ENCODE results near the gene CIDEC. TPM values are rescaled to one million over a fixed set of nuclear protein-coding genes. Genes with fewer than 3 reads are reported as not detected.

The CIDEC gene
- total and polyA plus RNA-seq, 2 experiments from 2014 or later: not detected

DNA sequence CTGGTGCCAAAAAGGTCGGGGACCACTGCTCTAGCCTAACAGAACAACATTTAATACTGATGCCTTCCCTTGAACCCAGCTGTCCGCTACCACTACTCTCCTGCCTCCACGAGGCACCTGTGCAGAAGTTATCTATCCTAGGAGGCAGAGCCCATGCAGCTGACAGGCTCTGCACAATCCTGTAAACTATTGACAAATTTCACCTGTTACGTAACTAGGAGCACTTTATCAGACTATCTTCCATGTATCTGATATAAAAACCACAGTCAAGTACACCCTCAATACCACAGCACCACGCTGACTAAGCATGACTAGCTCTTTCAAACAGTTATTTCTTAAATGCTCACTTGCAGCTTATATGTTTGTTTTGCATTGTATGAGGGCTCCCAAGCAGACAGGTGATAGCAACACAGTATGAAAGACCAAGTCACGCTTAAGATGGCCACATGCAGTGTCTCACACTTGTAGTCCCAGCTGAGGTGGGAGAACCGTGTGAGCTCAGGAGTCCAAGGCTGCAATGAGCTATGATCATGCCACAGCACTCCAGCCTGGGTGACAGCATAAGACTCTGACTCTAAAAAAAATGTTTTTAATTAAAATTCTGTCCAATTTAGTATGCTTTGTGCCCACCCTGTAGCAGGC lies 32.4 kb upstream of the CIDEC start (continued):
- TF ChIP-seq, protein P1, sequence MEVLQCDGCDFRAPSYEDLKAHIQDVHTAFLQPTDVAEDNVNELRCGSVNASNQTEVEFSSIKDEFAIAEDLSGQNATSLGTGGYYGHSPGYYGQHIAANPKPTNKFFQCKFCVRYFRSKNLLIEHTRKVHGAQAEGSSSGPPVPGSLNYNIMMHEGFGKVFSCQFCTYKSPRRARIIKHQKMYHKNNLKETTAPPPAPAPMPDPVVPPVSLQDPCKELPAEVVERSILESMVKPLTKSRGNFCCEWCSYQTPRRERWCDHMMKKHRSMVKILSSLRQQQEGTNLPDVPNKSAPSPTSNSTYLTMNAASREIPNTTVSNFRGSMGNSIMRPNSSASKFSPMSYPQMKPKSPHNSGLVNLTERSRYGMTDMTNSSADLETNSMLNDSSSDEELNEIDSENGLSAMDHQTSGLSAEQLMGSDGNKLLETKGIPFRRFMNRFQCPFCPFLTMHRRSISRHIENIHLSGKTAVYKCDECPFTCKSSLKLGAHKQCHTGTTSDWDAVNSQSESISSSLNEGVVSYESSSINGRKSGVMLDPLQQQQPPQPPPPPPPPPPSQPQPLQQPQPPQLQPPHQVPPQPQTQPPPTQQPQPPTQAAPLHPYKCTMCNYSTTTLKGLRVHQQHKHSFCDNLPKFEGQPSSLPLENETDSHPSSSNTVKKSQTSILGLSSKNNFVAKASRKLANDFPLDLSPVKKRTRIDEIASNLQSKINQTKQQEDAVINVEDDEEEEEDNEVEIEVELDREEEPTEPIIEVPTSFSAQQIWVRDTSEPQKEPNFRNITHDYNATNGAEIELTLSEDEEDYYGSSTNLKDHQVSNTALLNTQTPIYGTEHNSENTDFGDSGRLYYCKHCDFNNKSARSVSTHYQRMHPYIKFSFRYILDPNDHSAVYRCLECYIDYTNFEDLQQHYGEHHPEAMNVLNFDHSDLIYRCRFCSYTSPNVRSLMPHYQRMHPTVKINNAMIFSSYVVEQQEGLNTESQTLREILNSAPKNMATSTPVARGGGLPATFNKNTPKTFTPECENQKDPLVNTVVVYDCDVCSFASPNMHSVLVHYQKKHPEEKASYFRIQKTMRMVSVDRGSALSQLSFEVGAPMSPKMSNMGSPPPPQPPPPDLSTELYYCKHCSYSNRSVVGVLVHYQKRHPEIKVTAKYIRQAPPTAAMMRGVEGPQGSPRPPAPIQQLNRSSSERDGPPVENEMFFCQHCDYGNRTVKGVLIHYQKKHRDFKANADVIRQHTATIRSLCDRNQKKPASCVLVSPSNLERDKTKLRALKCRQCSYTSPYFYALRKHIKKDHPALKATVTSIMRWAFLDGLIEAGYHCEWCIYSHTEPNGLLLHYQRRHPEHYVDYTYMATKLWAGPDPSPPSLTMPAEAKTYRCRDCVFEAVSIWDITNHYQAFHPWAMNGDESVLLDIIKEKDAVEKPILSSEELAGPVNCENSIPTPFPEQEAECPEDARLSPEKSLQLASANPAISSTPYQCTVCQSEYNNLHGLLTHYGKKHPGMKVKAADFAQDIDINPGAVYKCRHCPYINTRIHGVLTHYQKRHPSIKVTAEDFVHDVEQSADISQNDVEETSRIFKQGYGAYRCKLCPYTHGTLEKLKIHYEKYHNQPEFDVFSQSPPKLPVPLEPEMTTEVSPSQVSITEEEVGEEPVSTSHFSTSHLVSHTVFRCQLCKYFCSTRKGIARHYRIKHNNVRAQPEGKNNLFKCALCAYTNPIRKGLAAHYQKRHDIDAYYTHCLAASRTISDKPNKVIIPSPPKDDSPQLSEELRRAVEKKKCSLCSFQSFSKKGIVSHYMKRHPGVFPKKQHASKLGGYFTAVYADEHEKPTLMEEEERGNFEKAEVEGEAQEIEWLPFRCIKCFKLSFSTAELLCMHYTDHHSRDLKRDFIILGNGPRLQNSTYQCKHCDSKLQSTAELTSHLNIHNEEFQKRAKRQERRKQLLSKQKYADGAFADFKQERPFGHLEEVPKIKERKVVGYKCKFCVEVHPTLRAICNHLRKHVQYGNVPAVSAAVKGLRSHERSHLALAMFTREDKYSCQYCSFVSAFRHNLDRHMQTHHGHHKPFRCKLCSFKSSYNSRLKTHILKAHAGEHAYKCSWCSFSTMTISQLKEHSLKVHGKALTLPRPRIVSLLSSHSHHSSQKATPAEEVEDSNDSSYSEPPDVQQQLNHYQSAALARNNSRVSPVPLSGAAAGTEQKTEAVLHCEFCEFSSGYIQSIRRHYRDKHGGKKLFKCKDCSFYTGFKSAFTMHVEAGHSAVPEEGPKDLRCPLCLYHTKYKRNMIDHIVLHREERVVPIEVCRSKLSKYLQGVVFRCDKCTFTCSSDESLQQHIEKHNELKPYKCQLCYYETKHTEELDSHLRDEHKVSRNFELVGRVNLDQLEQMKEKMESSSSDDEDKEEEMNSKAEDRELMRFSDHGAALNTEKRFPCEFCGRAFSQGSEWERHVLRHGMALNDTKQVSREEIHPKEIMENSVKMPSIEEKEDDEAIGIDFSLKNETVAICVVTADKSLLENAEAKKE (CRISPR knock-in tag; IDR thresholded peaks at IDR 0.05): no peak
- TF ChIP-seq, protein P2, sequence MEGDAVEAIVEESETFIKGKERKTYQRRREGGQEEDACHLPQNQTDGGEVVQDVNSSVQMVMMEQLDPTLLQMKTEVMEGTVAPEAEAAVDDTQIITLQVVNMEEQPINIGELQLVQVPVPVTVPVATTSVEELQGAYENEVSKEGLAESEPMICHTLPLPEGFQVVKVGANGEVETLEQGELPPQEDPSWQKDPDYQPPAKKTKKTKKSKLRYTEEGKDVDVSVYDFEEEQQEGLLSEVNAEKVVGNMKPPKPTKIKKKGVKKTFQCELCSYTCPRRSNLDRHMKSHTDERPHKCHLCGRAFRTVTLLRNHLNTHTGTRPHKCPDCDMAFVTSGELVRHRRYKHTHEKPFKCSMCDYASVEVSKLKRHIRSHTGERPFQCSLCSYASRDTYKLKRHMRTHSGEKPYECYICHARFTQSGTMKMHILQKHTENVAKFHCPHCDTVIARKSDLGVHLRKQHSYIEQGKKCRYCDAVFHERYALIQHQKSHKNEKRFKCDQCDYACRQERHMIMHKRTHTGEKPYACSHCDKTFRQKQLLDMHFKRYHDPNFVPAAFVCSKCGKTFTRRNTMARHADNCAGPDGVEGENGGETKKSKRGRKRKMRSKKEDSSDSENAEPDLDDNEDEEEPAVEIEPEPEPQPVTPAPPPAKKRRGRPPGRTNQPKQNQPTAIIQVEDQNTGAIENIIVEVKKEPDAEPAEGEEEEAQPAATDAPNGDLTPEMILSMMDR (conservative IDR thresholded peaks at IDR 0.05; ENCODE audit: low read depth in 2 of 2): no peak
- TF ChIP-seq EZH2 (IDR thresholded peaks at IDR 0.05; ENCODE audit: low read depth, unreplicated experiment) (no peak), ZNF114 (CRISPR knock-in tag; IDR thresholded peaks at IDR 0.05) (no peak)

DNA sequence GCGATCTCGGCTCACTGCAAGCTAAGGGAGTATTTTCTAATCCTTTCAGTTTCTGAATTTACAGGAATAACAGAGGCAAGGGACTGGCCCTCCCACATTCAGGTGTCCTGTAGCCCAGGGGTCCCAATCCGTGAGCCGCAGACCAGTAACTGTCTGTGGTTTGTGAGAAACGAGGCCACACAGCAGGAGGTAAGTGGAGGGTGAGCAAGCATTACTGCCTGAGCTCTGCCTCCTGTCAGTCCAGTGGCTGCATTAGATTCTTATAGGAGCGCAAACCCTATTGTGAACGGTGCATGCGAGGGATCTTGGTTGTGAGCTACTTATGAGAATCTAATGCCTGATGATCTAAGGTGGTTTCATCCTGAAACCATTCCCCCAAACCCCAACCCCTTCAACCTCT lies 31.8 kb upstream of the CIDEC start:
- no peaks in the 10 kb centered on the region for H3K79me2 ChIP-seq (replicated peaks; ENCODE audit: insufficient read depth)
- H3K4me1 ChIP-seq (ENCODE audit: insufficient read depth): peaks cover 10% of the 10 kb centered on the region
- DNase-seq (ENCODE audit: low spot score) (no peak), ATAC-seq (no peak)
- no peaks in the 10 kb centered on the region for H3K36me3 ChIP-seq (ENCODE audit: insufficient read depth)
- no peak overlapping the region for H2AFZ ChIP-seq
- no peaks in the 10 kb centered on the region for H4K20me1 ChIP-seq (replicated peaks; ENCODE audit: insufficient read depth)
- H3K4me1 Mint-ChIP-seq: peaks cover 12% of the 10 kb centered on the region
- H3K27ac Mint-ChIP-seq: no peak overlapping the region
- H3K27me3 ChIP-seq (ENCODE audit: insufficient read depth): peaks cover 12% of the 10 kb centered on the region; the same call in 1 of the 2 replicates
- H3K4me3 ChIP-seq: no peak overlapping the region
- H3K4me2 ChIP-seq: no peak overlapping the region
- H3F3A ChIP-seq (replicated peaks; ENCODE audit: low read depth): 0 out of 2 replicates have a peak, but pooled peaks cover 5% of the 10 kb centered on the region
- peaks cover 19% of the 10 kb centered on the region for H3K9me3 Mint-ChIP-seq
- H3K4me3 Mint-ChIP-seq: no peak overlapping the region
- H3K36me3 Mint-ChIP-seq (ENCODE audit: low read depth): peaks cover 17% of the 10 kb centered on the region
- H3K27ac ChIP-seq (ENCODE audit: low read depth): no peak overlapping the region
- H3K27me3 Mint-ChIP-seq (ENCODE audit: insufficient read depth, low read depth, poor library complexity): peaks cover 8% of the 10 kb centered on the region
- 0 out of 2 replicates have a peak, but pooled peaks cover 4% of the 10 kb centered on the region for H3K9me2 ChIP-seq (ENCODE audit: insufficient read depth)
- TF ChIP-seq ZNF114 (CRISPR knock-in tag; IDR thresholded peaks at IDR 0.05) (no peak), NANOG (IDR thresholded peaks at IDR 0.05; ENCODE audit: borderline replicate concordance) (no peak), EZH2phosphoT487 (IDR thresholded peaks at IDR 0.05; ENCODE audit: unreplicated experiment) (no peak), EZH2 (IDR thresholded peaks at IDR 0.05; ENCODE audit: low read depth, unreplicated experiment) (no peak), ZNF331 (CRISPR knock-in tag; IDR thresholded peaks at IDR 0.05; ENCODE audit: low read depth) (no peak), STAT1 (IDR thresholded peaks at IDR 0.05; ENCODE audit: unreplicated experiment) (no peak), POLR2AphosphoS5 (IDR thresholded peaks at IDR 0.05; ENCODE audit: low read depth) (no peak)
- TF ChIP-seq, protein P3, sequence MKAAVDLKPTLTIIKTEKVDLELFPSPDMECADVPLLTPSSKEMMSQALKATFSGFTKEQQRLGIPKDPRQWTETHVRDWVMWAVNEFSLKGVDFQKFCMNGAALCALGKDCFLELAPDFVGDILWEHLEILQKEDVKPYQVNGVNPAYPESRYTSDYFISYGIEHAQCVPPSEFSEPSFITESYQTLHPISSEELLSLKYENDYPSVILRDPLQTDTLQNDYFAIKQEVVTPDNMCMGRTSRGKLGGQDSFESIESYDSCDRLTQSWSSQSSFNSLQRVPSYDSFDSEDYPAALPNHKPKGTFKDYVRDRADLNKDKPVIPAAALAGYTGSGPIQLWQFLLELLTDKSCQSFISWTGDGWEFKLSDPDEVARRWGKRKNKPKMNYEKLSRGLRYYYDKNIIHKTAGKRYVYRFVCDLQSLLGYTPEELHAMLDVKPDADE (IDR thresholded peaks at IDR 0.05): no peak
- TF ChIP-seq, protein P4, sequence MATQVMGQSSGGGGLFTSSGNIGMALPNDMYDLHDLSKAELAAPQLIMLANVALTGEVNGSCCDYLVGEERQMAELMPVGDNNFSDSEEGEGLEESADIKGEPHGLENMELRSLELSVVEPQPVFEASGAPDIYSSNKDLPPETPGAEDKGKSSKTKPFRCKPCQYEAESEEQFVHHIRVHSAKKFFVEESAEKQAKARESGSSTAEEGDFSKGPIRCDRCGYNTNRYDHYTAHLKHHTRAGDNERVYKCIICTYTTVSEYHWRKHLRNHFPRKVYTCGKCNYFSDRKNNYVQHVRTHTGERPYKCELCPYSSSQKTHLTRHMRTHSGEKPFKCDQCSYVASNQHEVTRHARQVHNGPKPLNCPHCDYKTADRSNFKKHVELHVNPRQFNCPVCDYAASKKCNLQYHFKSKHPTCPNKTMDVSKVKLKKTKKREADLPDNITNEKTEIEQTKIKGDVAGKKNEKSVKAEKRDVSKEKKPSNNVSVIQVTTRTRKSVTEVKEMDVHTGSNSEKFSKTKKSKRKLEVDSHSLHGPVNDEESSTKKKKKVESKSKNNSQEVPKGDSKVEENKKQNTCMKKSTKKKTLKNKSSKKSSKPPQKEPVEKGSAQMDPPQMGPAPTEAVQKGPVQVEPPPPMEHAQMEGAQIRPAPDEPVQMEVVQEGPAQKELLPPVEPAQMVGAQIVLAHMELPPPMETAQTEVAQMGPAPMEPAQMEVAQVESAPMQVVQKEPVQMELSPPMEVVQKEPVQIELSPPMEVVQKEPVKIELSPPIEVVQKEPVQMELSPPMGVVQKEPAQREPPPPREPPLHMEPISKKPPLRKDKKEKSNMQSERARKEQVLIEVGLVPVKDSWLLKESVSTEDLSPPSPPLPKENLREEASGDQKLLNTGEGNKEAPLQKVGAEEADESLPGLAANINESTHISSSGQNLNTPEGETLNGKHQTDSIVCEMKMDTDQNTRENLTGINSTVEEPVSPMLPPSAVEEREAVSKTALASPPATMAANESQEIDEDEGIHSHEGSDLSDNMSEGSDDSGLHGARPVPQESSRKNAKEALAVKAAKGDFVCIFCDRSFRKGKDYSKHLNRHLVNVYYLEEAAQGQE (IDR thresholded peaks at IDR 0.05; ENCODE audit: unreplicated experiment): no peak

Measured in GM23338 (cell line).